DMS153 (cell line): ENCODE results near the gene TBC1D8.
"Not testable (repeated sequence)": the region's sequence is repeated elsewhere in the genome, so short reads cannot be mapped to it uniquely, and the experiment has no call there.

ENCODE experiments used
- DNase-seq: peaks from one replicate; lab custom pipeline; 2025; lab: John Stamatoyannopoulos, UW

TBC1D8 gene

DNA sequence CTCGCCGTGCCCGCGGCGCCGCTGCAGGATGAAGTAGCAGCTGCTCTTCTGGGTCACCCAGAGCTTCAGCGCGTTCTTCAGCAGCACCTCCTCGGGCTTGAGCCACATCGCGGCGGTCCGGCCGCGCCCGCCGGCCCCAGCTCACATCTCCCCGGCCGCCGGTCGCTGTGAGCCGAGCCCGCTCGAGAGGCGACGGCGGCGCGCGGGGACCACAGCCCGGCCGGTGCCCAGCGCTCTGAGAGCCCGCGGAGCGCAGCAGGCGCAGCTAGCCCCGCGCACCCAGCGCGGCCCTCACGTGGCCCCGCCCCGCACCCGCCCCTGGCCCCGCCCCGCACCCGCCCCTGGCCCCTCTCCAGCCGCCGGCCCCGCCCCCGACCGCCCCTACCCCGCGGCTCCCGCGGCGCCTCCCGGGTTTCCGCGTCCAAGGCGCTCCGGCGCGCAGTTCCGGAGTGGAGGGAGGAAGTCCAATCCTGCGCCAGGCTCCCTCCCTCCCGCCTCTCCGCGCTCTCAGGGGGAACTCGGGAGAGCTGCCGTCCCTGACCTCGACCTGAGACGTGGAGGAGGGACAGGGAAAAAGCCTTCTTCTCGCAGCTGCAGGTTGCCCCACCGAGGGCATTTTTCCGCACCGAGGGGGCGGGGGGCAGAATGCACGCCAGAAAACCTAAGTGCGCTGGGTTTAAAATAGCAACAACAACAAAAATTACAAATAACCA, at the start of gene TBC1D8:
TSS of gene TBC1D8 (minus strand) at position 237 of the 713 bp plus-strand sequence. CDS start at position 108, 129 bp downstream.
- peak; percentile 77 for DNase-seq

DNA sequence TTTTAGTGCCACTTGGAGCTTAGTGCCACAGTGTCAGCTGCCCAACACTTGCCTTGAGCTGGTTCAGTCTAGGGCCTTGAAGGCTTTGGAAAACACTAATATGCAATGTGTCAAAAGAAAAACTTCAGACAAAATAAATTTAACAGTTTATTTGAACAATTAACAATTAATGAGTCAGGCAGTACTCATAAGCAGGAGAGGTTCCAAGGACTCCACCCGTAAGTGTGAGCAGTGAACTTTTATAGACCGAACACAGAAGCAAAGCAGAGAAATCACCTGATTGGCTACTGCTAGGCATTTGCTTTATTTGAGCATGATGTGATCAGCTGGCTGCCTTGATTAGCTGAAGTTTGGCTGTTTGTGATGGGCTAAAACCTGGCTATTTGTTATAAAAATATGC, 49.5 kb upstream of the TBC1D8 start:
- DNase-seq = no peak

DNA sequence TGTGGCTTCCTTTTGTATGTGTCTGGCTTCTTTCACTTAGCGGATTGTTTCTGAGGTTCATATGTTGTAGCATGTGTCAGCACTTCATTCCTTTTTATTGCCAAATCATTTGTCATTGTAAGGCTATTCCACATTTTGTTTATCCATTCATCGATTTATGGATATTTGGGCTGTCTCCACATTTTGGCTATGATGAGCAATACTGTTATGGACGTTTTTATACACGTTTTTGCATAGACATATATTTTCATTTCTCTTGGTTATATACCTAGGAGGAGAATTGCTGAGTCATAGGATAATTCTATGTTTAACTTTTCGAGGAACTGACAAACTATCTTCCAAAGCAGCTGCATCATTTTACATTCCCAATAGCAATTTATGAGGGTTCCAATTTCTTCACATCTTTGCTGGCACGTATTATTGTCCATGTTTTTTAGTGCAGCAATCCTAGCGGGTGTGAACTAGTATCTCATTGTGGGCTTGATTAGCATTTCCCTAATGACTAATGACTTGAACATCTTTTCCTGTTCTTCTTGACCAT, 48.1 kb upstream of the TBC1D8 start:
- no peak for DNase-seq

DNA sequence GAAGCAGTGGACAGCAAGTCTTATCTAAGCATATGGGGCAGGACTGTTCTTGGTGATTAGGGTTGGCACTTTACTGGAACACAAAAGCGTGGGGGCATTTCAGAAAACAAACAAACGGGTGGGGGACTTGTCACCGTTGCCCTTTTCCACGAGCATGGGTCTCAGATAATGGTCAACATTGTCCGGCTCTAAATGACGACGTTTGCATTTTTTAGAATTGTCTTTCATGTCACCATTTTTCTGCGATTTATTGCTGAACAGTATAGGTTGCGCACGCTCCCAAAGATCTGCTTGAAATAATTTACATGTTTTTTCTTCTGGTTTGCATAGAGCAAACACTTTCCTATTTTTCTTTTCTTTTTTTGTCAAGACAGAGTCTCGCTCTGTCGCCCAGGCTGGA, 46.6 kb upstream of the TBC1D8 start:
- no peak for DNase-seq

DNA sequence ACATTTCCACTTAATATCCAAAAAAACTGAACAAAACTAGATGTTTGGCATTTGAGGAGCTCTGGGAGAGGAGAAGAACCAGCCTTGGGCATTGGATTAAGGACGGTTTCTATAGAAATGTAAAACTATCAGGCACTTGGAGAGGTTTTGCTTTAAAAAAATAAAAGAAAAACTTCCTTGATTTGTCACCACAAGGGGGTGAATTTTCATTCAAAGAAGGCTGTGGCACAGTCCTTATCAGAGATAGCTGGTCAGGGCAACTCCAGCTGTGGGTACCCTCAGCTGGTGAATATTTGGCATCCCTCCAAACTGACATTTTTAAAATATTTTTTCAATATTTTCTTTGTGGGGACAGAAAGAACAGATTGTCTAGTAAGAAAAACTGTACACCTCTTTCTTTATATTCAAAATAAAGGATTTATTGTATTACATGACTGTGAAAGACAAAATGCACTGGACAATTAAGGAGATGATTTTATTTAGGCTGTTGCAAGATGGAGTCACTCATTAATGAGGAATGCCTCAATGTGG, 46.1 kb upstream of the TBC1D8 start:
- DNase-seq = no peak

DNA sequence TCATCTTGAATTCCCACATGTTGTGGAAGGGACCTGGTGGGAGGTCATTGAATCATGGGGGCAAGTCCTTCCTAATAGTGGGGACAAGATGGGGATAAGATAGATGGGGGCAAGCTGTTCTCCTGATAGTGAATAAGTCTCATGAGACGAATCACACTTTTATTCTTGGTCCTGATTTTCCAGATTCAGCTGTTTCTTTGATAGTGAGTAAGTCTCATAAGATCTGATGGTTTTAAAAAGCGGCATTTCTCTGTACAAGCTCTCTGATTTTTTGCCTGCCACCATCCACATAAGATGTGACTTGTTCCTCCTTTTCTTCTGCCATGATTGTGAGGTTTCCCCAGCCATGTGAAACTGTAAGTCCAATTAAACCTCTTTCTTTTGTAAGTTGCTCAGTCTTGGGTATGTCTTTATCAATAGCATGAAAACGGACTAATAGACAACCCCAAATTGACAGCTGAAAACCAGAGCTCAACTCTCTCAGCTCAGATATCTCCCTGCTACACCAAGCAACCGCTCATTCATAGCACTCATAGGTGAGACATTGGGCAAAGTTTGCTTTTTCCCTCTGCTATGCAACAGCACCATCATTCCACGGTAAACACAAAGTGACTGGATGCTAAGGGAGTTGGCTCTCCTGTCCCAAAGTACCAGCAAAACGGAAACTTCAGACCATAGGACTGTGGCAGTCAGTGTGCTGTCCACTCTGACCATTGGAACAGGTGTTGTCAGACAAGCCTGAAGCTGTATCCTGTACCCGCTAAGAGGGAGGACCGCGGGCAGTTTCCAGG, 44.9 kb upstream of the TBC1D8 start:
- no peak for DNase-seq

DNA sequence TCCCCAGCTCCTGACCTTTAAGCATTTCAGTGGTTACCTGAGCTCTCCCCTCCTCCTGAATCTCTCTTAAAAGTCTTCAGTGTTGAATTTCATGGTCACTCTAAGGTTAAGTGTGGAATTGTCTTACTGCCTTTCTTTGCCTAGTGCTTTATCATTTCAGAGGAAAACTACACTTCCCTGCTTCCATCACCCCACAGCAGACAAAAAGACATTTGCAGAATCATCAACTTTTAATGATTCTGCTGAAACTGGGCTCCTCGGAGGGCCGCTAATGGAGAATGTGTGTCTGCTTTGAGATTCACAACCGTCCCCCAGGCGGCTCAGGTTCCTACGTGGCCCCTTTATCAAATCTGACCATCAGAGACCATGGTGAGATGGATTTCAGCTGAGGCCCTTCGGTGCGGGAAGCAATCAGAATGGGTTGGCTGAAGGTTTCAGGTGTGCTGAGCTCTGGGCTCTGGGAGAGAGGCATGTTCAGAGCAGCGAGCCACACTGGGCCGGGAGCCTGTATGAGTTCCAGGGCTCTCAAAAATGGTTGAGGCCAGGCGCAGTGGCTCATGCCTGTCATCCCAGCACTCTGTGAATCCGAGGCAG, 41.9 kb upstream of the TBC1D8 start:
- DNase-seq = no peak

DNA sequence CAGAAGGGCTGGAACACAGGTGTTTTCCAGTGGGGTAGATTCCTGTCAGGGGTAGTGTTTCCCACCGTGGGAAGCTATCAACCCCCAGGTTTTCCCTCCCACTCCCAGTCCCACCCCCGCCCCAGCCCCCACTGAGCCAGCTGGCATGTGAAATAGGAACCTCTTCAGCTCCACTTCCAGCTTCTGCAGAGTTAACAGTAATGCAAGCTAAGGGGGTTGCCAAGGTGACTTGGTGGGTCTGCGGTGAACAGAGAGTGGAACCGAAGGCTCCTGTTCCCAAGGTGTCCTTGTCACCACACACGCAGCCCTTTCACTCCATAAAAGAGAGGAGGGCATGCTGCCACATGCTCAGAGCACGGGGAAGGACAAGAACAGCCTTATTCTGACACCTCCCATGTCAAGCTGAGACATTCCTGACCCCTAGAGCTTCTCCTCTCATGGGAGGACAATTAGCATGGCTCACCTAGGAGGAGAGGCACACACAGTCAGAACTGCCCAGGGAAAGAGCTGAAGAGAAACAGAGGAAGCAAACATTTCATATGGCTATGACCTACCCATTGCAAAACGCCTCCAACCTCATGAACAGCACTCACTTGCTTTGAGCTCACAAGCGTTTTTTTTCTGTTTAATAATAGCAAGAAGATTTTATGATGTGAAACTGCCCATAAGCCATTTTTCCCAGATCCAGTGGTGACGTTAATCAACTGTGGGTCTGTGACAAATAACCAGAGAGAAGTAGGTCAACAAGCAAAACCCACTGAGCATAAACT, 39.8 kb upstream of the TBC1D8 start:
- DNase-seq = no peak

DNA sequence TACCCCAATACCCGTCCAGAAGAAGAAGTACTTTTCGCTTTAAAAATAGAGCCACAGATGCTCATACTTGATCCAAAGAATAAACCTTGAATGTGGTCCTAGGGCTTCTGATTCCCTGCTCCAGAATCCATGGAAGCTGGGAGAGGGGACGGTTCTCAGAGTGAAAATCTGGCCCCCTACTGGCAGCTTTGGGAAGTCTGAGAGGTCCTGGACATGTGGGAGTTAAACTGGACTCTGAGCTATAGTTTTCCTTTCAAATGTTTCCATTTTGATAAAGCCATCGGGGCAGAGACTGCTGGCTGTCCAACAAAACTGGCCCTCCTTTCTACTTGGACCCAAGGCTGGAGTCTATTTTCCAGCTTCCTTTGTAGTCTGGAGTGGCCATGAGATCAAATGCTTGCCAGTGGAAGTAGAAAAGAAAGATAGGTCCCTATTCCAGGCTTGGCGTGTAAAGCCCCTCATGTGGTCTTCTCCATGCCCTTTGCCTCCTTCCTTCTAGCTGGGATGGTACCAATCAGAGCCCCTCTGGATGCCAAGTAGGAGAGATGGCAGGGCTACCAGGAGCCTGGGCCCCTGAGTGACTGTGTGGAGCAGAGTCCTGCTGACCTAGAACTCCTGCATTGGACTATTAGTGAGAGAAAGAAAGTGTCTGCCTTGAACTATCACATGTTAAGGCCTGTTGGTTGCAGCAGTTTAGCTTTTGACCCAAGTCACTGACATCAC, 37.7 kb upstream of the TBC1D8 start:
- DNase-seq = no peak

DNA sequence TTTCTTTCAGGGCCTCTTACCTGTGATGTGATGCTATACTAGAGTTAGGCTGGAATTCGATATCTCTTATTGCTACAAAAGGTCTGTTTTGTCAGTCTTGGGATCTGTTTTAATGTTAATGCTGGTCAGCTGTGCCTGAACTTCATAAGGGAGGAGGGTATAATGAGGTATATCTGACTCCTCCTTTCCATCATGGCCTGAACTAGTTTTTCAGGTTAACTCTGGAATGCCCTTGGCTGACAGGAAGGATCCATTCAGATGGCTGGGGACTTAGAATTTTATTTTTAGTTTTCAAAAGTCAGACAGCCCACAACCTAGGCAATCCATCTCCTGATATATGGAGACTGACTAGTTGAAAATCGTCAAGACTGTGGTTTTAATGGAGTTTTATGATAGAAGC, 35.9 kb upstream of the TBC1D8 start:
- DNase-seq = no peak

DNA sequence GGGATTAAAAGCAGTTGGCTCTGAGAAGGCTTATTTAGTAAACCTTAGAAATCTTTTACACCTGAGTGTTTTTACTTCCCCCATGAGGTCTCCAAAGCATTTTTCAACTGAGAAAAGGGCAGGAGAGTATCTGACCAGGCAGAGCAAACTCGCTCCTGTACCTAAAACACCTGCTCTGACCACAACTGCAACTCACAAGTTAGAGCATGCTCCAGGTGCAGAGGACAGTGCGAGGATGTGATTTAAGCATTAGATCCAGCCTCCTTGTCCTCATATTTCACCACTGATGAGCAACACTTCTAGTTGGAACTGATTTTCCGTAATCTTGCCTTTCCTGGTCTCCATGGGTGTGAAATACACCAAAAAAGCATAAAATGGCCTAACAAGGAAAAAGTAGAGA, 34.5 kb upstream of the TBC1D8 start:
- DNase-seq = no peak

DNA sequence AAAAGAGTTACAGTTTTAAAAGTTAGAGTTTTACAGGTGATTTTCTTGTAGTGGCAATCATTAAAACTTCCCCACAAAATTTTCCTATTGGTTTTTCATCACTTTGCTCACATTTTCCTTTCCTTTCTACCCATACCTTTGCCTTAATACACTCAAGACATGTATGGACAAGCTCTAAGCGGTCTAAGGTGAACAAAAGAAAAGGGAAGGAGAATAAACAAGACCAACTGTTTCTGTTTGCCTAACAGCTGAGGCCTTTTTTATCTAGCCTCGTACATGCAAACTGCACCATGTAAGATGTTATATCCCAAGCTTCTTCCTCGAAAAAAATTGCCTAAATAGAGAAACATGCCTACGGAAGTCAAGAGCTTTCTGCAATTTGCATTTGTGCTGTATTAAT, 33.9 kb upstream of the TBC1D8 start:
- DNase-seq = peak; percentile 32

DNA sequence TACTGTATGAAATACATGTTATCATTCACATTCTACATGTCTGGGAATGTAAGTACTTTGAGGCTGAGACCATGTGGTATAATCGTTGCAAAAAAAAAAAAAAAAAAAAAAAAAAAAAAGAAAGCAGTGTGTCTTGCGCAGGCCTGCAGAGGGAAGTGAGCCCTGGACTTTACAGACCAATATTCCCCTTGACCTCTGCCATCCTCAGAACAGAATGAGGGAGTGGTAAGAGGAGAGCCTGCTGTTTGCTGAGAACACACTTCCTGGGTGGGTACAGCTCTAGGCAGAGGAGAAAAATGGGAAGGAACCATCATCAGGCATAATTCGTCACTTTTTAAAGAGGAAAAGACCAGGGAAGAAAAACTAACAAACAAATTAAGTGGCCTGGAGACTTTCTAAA, 28.8 kb upstream of the TBC1D8 start:
- no peak for DNase-seq

DNA sequence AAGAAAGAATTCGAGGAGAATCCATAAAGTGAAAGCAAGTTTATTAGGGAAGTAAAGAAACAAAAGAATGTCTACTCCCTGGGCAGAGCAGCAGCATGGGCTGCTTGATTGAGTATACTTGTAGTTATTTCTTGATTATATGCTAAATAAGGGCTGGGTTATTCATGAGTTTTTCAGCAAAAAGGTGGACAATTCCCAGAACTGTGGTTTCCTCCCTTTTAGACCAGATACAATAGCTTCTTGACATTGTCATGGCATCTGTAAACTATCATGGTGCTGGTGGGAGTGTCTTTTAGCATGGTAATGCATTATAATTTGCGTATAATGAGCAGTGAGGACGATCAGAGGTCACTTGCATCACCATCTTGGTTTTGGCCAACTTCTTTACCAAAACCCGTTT, 25.6 kb upstream of the TBC1D8 start:
- DNase-seq = no peak

DNA sequence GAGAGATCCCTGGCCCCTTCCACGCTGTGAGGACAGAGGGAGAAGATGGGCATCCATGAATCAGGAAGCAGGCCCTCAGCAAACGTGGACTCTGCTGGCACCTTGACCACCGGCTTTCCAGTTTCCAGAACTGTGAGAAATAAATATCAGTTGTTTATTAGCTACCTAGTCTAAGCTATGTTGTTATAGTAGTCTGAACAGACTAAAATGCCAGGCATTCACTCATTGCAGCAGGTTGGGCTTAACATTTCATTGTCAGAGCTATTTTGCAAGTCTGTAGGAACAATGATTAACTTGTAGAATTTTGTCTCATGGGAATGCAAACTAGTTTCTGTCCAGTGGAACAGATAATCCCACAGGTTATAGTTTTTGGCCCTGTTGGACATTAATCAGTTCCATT, 24.8 kb upstream of the TBC1D8 start:
- DNase-seq = no peak

DNA sequence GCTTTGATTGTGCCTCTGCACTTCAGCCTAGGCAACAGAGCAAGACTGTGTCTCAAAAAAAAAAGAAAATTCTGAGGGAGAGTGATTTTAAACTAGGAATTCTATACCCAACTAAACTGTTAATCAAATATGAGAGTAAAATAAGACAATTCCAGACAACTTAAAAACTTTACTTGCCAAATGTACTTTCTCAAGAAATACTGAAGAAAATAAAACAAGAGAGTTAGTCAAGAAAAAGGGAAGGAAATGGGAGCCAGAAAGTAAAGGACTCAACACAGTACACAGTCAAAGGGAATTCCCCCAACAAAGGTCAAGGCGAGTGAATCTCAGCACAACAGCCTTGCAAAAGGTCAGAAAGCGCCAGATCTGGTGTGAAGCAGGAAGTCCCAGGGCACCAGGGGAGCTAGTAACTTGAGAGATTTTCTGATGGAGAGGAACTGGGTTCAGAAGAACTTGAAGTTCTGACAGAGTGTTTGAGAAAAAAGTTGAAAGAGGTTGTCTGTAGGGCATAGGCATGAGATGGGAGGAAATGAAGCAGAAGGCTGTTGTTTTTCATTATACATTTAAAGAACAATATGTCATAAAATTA, 22.6 kb upstream of the TBC1D8 start:
- DNase-seq = no peak

DNA sequence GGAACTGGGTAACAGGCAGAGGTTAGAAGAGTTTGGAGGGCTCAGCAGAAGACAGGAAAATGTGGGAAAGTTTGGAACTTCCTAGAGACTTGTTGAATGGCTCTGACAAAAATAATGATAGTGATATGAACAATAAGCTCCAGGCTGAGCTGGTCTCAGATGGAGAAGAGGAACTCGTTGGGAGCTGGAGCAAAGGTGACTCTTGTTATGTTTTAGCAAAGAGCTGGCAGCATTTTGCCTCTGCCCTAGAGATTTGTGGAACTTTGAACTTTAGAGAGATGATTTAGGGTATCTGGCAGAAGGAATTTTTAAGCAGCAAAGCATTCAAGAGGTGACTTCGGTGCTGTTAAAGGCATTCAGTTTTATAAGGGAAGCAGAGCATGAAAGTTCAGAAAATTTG, 18.6 kb upstream of the TBC1D8 start:
- not testable (repeated sequence) for DNase-seq

DNA sequence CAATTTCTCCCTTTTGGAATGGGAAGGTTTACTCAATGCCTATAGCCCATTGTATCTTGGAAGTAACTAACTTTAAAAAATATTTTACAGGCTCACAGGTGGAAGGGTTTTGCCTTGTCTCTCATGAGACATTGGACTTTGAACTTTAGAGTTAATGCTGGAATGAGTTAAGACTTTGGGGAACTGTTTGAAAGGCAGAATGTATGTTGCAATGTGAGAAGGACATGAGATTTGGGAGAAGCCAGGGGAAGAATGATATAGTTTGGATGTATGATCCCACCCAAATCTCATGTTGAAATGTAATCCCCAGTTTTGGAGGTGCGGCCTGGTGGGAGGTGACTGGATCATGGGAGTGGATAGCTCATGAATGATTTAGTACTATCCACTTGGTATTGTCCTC, 17.5 kb upstream of the TBC1D8 start:
- DNase-seq = no peak

DNA sequence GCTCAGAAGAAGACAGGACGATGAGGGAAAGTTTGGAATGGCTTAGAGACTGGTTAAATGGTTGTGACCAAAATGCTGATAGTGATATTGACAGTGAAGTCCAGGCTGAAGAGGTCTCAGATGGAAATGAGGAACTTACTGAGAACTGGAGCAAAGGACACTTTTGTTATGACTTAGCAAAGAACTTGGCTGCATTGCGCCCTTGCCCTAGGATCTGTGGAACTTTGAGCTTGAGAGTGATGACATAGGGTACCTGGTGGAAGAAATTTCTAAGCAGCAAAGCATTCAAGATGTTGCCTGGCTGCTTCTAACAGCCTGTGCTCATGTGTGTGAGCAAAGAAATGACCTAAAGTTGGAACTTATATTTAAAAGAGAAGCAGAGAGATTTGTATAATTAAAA, 16.4 kb upstream of the TBC1D8 start:
- DNase-seq = not testable (repeated sequence)

DNA sequence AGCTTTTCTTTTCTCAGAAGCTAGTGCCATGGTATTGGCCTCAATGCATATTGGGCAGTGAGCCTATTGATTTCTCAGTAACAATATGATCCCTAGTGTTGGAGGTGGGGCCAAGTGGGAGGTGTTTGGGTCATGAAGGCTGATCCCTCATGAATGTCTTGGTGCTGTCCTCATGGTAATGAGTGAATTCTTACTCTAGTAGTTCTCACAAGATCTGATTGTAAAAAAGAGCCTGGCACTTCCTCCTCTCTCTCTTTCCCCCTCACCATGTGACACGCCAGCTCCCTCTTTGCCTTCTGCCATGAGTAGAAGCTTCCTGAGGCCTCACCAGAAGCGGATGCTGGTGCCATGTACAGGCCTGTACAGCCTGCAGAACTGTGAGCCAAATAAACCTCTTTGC, 12.8 kb upstream of the TBC1D8 start:
- DNase-seq = no peak
